HG03159 (cell line): ENCODE results near the gene CTNS.
A peak's percentile ranks its signal among the peaks of the same experiment; 100 is the strongest.
"Not testable (repeated sequence)": the region's sequence is repeated elsewhere in the genome, so short reads cannot be mapped to it uniquely, and the experiment has no call there.

ENCODE experiments used
- ATAC-seq: cut with Tn5 transposase; IDR thresholded peaks from one replicate; pipeline ENCODE4 v1.9.1; 2021; ENCODE audit warnings: mild to moderate bottlenecking, moderate library complexity; ENCODE audit not compliant: unreplicated experiment

The CTNS gene

DNA sequence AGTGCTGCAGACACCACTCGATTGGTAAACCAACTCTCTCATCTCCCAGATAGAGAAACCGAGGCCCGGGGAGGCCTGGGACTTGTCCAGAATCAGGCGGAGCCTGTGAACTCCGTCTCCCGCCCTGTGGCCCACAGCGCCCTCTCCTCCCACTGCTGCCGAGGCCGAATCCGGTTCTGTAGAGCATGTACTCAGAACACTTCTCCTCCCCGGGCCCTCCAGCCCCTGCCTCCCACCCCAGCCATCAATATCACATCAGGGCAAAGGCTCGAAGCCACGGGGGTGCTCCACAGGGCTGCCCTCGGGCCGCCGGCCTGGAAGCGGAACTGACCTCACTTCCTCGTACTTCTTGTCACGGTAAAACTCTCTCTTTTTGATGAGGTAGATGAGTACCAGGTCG, 45.0 kb downstream of the CTNS start:
- ATAC-seq = no peak

DNA sequence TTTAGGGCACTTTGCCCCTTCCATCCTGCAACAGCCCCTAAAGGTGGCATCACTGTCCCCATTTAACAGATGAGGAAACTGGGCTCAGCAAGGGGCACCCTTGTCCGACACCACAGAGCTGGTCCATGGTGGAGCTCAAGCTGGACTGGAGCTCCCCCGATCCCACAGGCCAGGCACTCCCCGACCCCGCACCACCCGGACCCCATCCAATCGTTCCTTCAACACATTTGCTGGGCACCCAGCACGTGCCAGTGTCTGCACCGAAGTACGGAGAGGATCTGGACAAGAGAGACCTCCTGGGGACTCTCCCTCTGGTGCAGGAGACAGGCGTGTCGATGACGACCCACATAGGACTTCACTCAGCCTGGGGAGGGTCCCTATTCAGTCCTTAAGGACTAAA, 45.5 kb downstream of the CTNS start:
- ATAC-seq = no peak

DNA sequence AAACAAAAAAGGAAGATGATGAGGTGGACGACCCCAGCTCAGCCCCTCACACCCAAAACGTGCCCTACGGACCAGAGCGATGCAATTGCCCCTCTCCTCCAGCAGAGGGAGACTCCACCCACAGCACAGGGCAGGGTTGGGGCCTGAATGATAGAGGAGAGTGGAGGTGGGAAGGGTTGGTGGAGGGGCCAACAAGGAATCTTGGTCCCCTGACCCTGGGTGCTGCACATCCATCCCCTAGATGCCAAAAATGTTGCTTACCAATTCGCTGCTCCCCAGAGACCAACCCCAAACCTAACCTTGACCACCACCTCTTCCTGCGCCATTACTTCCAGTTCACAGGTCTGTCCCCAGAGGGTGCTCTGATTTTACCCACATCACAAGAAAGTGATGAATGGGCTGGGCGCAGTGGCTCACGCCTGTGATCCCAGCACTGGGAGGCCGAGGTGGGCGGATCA, 46.5 kb downstream of the CTNS start:
- ATAC-seq = no peak

DNA sequence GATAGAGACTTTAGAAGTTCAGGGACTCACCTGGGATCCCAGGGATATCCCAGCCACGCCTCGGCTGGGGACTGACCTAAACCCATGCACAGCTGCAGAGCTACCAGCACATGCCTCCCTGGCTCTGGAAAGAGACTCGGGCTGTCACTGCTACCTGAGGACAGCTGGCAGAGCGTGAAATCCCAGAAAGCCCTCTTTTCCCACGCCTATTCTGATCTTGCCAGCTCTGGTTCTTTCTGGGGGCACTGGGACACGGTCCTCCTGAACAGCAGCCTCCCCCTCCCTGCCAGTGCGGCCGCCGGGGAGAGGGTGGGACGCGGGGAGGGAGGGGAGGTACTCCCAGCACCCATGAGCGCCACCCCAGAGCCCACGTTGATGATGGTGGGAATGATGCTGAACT, 48.6 kb downstream of the CTNS start:
- ATAC-seq = no peak

DNA sequence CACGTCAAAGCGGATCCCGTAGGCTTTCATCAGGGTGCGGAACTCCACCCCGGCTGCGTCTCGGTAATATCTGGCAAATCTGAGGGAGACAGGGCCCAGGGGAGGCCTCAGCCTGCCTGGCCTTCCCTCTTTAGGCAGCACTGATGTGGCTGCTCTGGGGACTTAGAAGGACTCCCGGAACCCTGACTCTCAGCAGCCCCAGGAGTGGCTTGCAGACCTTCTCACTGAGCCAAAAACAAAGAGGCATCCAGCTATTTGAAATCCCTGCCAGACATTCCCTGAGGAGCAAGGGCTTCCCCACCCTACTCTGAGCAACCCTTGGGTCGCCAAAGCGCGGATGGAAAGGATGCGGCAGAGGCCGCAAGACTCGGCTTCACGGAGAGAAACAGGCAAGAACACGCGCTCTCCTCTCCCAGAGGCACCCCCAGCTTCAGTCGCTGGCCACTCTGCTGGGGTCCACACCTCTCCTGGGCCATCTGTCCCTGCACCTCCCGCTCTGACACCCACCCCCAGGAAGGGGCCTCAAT, 51.5 kb downstream of the CTNS start:
- ATAC-seq = no peak

DNA sequence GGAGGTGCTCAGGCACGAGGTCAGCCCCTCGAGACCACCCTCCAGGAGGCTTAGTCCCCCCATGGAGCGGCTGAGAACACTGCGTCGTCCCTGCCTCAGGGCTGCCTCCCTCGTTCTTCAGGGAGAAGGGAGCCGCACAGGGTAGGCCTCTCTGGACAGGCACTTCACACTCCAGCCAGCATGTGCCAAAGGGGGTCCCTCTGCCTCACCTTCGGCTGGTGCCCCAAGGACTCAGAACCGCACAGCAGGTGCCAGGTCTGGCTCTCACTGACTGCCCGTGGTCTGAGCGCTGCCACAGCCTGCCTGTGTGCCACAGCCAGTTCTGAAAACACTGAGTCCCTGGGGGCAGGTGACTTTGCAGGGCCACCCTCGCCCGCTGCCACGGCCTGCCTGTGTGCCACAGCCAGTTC, 52.3 kb downstream of the CTNS start:
- ATAC-seq = no peak

DNA sequence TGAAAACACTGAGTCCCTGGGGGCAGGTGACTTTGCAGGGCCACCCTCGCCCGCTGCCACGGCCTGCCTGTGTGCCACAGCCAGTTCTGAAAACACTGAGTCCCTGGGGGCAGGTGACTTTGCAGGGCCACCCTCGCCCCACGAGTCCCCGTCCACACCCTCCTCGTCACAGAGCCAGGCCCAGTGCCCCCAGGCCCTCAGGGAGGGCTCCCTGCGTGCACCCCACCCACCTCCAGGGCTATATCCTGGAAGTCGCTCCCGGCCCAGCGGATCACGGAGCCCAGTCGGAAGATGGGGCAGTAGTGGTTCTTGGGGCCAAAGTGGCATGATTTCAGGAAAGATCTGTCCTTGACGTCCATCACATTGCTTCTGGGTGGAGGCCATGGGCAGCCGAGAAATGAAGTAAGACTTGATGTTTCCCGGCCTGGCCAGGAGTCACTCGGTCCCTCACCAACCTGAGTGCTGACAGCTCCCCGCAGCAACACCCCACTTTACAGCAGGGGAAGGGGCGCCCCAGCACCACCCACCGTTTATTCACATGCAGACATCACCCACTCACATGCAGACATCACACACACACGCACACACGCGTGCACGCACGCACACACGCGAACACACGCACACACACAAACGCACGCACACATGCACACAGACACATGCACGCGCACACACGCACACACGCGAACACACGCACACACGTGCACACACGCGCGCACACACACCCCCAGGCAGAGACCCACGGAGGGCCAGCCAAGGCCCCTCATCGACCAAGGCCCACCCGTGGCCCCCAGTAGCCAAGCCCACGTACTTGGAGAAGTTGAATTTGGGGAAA, 52.9 kb downstream of the CTNS start:
- ATAC-seq = no peak

DNA sequence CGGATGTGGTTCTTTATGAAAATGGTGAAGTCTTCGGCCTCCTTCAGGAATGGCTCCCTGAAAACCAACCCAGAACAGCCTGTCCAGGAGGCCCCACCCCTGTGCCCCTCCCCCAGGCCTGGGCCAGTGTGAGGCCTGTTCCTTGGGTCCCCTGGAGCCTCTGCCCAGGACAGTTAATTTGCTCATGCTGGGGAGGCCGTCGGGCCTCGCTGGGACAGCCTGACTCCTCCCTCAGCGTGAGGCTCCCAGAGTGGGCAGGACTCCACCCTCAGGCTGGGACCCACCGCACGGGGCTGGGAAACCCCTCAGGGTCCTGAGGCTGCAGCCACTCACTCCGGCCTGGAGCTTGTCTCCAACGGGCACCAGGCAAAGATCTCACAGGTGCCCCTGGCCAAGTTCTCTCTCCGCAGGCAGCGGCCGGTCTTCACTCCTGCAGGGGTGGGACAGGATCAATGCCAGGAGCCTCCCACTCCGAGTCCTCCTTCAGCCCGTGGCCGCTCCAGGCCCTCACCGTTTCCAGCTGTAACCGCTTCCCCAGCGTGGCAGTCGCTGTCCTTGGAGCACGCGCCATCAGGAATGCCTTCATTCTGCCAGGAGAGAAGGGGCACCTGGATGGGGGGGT, 53.6 kb downstream of the CTNS start:
- no peak for ATAC-seq

DNA sequence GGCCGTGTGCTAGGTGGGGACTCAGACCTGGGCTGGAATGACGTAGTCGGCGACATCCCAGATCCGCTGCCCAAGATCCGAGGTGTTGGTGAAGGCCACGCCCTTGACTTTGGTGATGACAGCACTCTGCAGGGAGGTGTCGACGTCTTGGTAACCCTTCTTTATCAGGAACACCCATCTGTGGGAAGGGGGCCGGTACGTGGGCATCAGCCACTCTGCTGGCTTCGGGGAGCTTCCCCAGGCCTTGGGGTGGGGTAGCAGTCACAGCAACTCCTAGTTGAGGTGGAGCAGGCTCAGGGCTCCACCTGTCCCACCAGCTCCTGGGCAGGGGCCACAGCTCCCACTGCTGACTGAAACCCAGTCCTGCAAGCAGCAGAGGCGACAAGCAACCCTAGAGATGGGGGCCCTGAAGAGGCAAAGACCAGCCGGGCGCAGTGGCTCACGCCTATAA, 55.1 kb downstream of the CTNS start:
- ATAC-seq = no peak

DNA sequence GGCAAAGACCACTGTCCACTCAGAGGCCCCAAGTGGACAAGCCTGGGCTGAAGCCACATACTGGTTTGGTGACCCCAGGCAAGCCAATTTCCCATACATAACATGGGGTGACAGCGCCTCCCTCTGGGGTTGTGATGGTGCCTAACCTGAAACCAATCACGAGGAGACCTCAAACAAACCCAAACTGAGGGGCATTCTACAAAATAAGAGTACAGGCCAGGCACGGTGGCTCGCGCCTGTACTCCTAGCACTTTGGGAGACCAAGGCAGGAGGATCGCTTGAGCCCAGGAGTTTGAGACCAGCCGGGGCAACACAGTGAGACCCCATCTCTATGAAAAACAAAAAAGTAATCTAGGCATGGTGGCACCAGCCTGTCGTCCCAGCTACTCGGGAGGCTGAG, 55.8 kb downstream of the CTNS start:
- no peak for ATAC-seq

DNA sequence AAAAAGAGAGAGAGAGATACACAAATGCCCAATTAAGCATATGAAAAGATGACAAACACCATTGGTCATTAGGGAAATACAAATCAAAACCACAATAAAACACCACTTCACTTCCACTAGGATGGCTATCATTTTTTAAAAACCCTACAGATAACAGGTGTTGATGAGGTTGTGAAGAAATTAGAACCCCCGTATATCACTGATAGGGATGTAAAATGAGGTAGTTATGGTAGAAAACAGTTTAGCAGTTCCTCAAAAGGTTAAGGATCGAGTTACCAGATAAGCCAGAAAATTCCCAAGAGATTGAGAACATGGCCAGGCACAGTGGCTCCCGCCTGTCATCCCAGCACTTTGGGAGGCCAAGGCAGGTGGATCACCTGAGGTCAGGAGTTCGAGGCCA, 56.6 kb downstream of the CTNS start:
- no peak for ATAC-seq

DNA sequence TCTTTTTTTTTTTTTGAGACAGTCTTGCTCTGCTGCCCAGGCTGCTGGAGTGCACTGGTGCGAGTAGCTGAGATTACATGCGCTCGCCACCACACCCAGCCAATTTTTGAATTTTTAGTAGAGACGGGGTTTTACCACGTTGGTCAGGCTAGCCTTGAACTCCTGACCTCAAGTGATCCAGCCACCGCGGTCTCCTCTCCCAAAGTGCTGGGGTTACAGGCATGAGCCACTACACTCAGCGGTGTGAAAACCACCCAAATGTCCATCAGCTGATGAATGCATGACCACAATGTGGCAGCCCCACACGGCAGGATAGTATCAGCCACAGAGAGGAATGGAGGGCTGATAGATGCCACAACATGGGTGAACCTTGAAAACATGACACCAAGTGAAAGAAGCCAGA, 57.3 kb downstream of the CTNS start:
- ATAC-seq = peak; percentile 64

DNA sequence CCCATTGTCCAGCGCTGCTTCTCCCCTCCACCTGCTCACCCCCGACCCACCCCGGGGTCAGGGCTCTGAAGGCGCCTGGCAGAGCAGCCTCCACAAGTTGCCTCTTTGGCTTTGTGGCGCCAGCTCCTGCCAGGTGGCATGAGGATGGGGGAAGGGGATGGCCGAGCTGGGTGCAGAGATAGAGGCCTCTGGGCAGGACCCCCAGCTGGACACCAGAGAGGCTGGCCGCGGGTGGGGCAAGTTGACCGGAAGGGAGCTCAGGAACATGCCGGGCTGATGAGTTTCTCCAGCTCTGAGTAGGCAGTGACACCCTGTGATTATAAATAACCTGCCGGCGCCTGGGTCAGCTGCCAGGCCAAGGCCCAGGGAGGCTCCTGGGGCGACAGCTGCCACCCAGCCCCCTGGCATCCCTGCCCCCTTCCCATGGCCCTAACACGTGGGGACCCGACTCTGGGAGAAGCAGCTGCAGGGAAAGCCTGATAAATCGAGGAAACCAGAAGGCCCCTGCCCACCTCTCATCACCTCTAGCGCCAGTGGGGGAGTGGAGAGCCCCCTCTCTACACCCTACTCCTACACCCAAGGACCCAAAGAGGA, 58.7 kb downstream of the CTNS start:
- no peak for ATAC-seq

DNA sequence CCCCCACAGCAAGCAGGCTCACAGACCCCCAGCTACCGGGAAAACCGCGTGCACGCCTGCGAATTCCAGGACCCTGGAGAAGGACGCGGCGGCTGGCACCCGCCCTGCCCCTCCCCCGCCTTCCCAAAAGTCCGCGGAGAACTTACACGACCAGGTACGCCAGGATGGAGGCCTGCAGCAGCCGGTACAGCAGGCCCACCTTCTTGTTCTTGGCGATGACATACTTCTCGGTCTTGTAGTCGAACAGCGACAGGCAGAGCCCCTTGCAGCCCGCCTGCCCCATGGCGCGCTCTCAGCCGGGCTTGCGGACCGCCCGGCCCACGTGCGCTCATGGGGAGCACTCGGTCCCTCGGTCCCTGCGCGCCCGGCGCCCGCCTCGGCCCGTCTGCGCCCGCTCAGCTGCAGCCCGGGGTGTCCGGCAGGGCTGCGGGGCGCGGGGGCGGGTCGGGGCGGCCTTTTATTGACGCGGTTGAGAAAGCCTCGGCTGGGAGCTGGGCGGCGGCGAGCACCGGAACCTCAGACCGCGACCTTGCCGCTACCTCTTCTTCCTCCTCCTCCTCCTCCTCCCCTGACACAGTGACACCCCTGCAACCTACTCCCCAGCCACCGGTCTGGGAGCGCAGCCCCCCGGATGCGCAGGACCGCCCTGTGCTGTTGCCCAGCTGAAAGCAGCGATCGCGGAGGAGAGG, 59.3 kb downstream of the CTNS start, which contains the start of gene P2RX5:
TSS of gene P2RX5 (minus strand) at position 433 of the 689 bp plus-strand sequence. CDS start at position 283, 150 bp downstream.
- no peak for ATAC-seq

DNA sequence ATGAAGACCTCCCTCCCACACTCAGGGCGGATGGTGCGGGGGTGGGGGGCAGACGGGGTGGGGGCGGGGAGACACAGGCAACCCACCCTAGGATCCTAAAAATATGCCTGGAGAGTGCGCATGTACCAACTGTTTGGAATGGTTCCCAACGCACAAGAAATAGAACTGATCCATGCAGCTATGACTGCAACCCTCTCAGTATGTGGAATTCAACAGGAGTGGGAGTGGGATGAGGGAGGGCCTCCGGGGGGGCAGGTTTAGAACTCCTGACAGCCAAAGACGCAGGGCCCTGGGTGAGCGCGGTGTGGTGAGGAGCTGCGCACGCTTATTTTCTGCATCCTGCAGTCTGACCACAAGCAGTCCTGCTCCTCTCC, 60.5 kb downstream of the CTNS start:
- ATAC-seq = no peak

DNA sequence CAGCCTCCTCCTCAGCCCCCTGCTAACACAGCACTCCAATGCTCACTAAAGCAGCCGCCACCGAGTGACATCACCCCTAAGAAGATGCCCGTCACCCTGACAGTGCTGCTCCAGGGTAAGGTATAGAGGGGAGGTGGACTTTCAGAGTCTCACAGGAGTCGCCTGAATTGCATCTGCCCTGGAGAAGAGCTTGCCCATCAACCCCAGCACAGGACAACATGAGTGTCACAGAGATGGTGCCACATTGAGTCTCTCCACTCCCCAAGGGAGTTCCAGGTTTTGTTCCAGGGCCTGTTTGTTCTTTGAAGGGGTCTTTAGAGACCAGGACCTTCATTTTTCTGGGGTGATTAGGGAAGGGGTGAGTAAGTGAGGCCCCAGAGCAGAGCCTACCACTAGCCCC, 61.6 kb downstream of the CTNS start:
- no peak for ATAC-seq

DNA sequence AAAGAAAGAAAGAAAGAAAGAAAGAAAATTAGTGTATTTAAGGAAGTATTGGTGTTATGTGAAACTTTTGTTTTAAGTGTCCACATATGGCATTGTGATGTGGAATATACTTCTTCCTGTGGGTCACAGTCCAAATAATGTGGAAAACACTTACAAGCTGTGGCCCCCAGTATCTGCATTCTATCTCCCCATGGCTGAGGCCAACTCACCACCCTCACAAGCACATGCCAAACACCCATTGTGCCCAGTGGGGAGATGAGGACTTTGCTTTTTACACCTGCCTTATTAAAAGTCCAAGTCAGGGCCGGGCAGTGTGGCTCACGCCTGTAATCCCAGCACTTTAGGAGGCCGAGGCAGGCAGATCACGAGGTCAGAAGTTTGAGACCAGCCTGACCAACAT, 63.4 kb downstream of the CTNS start:
- no peak for ATAC-seq

DNA sequence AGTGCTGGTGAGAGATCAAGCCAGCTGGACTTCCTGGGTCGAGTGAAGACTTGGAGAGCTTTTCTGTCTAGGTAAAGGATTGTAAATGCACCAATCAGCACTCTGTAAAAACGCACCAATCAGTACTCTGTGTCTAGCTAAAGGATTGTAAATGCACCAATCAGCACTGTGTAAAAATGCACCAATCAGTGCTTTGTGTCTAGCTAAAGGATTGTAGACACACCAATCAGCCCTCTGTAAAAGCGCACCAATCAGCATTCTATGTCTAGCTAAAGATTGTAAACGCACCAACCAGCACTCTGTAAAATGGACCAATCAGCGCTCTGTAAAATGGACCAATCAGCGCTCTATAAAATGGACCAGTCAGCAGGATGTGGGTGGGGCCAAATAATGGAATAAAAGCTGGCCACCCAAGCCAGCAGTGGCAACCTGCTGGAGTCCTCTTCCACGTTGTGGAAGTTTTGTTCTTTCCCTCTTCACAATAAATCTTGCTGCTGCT, 65.5 kb downstream of the CTNS start:
- not testable (repeated sequence) for ATAC-seq

DNA sequence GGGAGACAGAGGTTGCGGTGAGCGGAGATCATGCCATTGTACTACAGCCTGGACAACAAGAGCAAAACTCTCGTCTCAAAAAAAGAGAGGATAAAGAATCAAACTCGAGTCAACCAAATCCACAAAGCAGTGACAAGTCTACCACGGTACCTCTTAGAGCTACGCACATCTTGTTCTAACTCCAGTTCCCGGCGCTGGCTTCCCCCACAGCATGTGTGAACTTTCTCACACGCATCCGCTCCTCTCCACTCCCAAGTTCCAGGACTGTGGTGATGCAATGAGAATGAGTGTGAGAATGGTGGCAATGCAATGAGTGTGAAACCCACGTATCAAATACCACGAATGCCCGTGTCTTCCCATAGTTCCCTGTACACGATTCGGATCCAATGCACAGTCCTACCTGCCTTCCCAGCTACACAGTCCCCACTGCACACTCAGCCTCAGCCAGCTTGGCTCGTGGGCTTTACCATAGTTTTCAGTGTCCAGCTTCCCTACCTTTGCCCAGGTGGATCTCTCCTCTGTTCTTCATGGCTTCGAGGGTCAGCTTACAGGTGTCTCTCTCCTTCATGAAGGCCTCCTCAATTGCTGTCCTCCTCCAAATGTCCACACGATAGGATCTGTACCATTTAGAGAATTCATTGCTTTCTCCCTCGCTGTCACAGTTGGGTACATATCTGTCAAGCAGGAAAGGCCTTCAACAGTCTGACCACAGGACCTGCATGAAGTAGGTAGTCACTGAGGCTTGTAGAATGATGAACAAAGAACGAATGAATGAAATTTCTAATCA, 68.6 kb downstream of the CTNS start:
- ATAC-seq = no peak

DNA sequence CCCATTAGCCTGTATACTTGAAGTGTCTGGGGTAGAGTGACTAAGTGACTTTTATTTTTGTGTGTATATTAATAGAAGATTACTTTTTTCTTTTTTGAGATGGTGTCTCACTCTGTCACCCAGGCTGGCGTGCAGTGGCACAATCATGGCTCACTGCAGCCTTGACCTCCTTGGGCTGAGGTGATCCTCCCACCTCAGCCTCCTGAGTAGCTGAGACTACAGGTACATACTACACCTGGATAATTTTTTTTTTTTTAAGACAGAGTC, 69.1 kb downstream of the CTNS start:
- ATAC-seq = not testable (repeated sequence)
